NB4 (cell line): ENCODE results near the gene TAF4.

ENCODE experiments used
- DNase-seq: peaks from one replicate; pipeline ENCODE4 v3.0.0; 2010; ENCODE audit warnings: low read depth
- H3K4me3 ChIP-seq: one replicate; pipeline ENCODE4 v1.5.1; 2011; ENCODE audit warnings: mild to moderate bottlenecking, low read depth, low read length, moderate library complexity
- CTCF ChIP-seq: IDR thresholded peaks from one replicate; pipeline ENCODE4 v1.5.1; 2012; ENCODE audit warnings: low read depth, low read length
- MAX ChIP-seq: IDR thresholded peaks from 2 replicates; pipeline ENCODE4 v1.6.1; 2011; ENCODE audit warnings: low read depth, low read length
- MYC ChIP-seq: IDR thresholded peaks from 2 replicates; pipeline ENCODE4 v1.6.1; 2011; ENCODE audit warnings: low read depth, low read length
- POLR2A ChIP-seq: IDR thresholded peaks from 2 replicates; pipeline ENCODE4 v1.6.1; 2011; ENCODE audit warnings: mild to moderate bottlenecking; ENCODE audit not compliant: insufficient read length; ENCODE audit errors: extremely low read depth

Gene TAF4

GRCh38 chr20:62008643-62009183, 57.0 kb downstream of the TAF4 start:
- no peak for DNase-seq
- TF ChIP-seq CTCF (no peak), MAX (no peak), MYC (no peak), POLR2A (no peak)
- no peak overlapping the region for H3K4me3 ChIP-seq

- no peak overlapping the region for H3K4me3 ChIP-seq
- DNase-seq: no peak
- no peak for TF ChIP-seq CTCF
These were observed 58.5 kb downstream of the TAF4 start for GRCh38 chr20:62007127-62007647.

- DNase-seq: no peak
- TF ChIP-seq CTCF (no peak), MAX (no peak), MYC (no peak), POLR2A (no peak)
- no peak overlapping the region for H3K4me3 ChIP-seq
These were observed 59.2 kb downstream of the TAF4 start for GRCh38 chr20:62006482-62006881.

GRCh38 chr20:62004614-62005013, 61.1 kb downstream of the TAF4 start:
- no peak for TF ChIP-seq POLR2A
- no peak for TF ChIP-seq MAX
- TF ChIP-seq MYC: no peak
- no peak for TF ChIP-seq CTCF
- no peak overlapping the region for H3K4me3 ChIP-seq
- DNase-seq: no peak

GRCh38 chr20:62003567-62004405, 61.9 kb downstream of the TAF4 start:
- no peak for DNase-seq
- TF ChIP-seq POLR2A (no peak), MAX (no peak), CTCF (no peak), MYC (no peak)
- no peak overlapping the region for H3K4me3 ChIP-seq
